Measurements from ENCODE around the gene CD9.
"Not testable (repeated sequence)": the region's sequence is repeated elsewhere in the genome, so short reads cannot be mapped to it uniquely, and the experiment has no call there.

The CD9 gene
- 1.1 to 9.3 (median 1.1) reads per million in 4 experiments for total RNA-seq

GRCh38 chr12:6200256-6201212 is at the start of gene CD9:
TSS of gene CD9 (plus strand) at chr12:6200400. CDS start at chr12:6200500, 100 bp downstream.
- DNase-seq: peak; percentile 19

GRCh38 chr12:6154730-6155459 is 45.3 kb upstream of the CD9 start:
- DNase-seq: no peak

GRCh38 chr12:6157482-6157881 is 42.7 kb upstream of the CD9 start:
- no peak for DNase-seq

GRCh38 chr12:6158255-6158654 is 41.9 kb upstream of the CD9 start:
- DNase-seq: no peak

GRCh38 chr12:6158749-6159148 is 41.5 kb upstream of the CD9 start:
- DNase-seq: no peak

GRCh38 chr12:6159166-6160011 is 40.8 kb upstream of the CD9 start:
- DNase-seq: not testable (repeated sequence)

- DNase-seq: not testable (repeated sequence)
Measured at GRCh38 chr12:6160049-6160649, 40.1 kb upstream of the CD9 start.

- DNase-seq: no peak
Measured at GRCh38 chr12:6161124-6161882, 38.9 kb upstream of the CD9 start.

- no peak for DNase-seq
Measured at GRCh38 chr12:6163416-6164060, 36.7 kb upstream of the CD9 start.

- DNase-seq: no peak
Measured at GRCh38 chr12:6165395-6165794, 34.8 kb upstream of the CD9 start.

- DNase-seq: no peak
Measured at GRCh38 chr12:6166808-6167207, 33.4 kb upstream of the CD9 start.

- no peak for DNase-seq
Measured at GRCh38 chr12:6167327-6168280, 32.6 kb upstream of the CD9 start.

GRCh38 chr12:6171409-6172015 is 28.7 kb upstream of the CD9 start:
- no peak for DNase-seq

- no peak for DNase-seq
Measured at GRCh38 chr12:6172086-6172485, 28.1 kb upstream of the CD9 start.

- DNase-seq: no peak
Measured at GRCh38 chr12:6172862-6173261, 27.3 kb upstream of the CD9 start.

GRCh38 chr12:6177642-6178358 is 22.4 kb upstream of the CD9 start:
- DNase-seq: no peak

GRCh38 chr12:6178981-6179761 is 21.0 kb upstream of the CD9 start:
- DNase-seq: no peak

Data from effector CD8-positive, alpha-beta T cell (primary cell).